ENCODE data around the gene NRL.

GRCh38 chr14:24082411-24083080, 32.2 kb downstream of the NRL start:
- TF ChIP-seq, protein P1, sequence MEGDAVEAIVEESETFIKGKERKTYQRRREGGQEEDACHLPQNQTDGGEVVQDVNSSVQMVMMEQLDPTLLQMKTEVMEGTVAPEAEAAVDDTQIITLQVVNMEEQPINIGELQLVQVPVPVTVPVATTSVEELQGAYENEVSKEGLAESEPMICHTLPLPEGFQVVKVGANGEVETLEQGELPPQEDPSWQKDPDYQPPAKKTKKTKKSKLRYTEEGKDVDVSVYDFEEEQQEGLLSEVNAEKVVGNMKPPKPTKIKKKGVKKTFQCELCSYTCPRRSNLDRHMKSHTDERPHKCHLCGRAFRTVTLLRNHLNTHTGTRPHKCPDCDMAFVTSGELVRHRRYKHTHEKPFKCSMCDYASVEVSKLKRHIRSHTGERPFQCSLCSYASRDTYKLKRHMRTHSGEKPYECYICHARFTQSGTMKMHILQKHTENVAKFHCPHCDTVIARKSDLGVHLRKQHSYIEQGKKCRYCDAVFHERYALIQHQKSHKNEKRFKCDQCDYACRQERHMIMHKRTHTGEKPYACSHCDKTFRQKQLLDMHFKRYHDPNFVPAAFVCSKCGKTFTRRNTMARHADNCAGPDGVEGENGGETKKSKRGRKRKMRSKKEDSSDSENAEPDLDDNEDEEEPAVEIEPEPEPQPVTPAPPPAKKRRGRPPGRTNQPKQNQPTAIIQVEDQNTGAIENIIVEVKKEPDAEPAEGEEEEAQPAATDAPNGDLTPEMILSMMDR (conservative IDR thresholded peaks at IDR 0.05), result no peak
- no peak for TF ChIP-seq EZH2 (IDR thresholded peaks at IDR 0.05; ENCODE audit: low read depth)

Measured in PC-9 (cell line).